ENCODE results near the gene CDCA7. TPM values are rescaled to one million over a fixed set of nuclear protein-coding genes. Genes with fewer than 3 reads are reported as not detected.

Gene CDCA7
- total and polyA plus RNA-seq, 2 donors (not counting 3 experiments of a cell fraction or from before 2014, with no cell fraction given), result 14.9 to 29.7 TPM

GRCh38 chr2:173399229-173399628, 44.6 kb downstream of the CDCA7 start:
- Histone ChIP-seq H4K20me1 (replicated peaks; ENCODE audit: control insufficient read depth, extremely low read depth, insufficient read depth, low read length) (no peaks in the 10 kb centered on the region), H3K36me3 (ENCODE audit: control insufficient read depth in 2 of 2, extremely low read depth in 1 of 2, insufficient read depth in 2 of 2, low read length in 2 of 2) (no peaks in the 10 kb centered on the region), H3K4me3 (replicated peaks in 1 of 3; ENCODE audit: insufficient read depth in 1 of 3, low read depth in 1 of 3, low read length in 3 of 3) (no peak overlapping the region), H3K9me3 (replicated peaks; ENCODE audit: control insufficient read depth, insufficient read depth, low read length) (no peaks in the 10 kb centered on the region), H3K4me1 (ENCODE audit: control insufficient read depth, extremely low read depth, insufficient read depth, low read length) (no peaks in the 10 kb centered on the region), H3K79me2 (ENCODE audit: control insufficient read depth, insufficient read depth, low read length) (no peaks in the 10 kb centered on the region), H3K9ac (replicated peaks; ENCODE audit: extremely low read depth, insufficient read depth, low read length) (no peak overlapping the region), H3K27me3 (ENCODE audit: control insufficient read depth in 2 of 2, insufficient read depth in 2 of 2, low read length in 2 of 2) (peaks cover 43 to 50% of the 10 kb centered on the region in 2 experiments), H3K27ac (ENCODE audit: insufficient read depth, low read depth, low read length) (no peak overlapping the region), H3K9me1 (replicated peaks; ENCODE audit: control insufficient read depth, extremely low read depth, insufficient read depth, low read length) (no peaks in the 10 kb centered on the region), H3K4me2 (ENCODE audit: insufficient read depth, low read length) (no peak overlapping the region), H2AFZ (ENCODE audit: low read depth, low read length) (no peak overlapping the region)
- DNase-seq (ENCODE audit: low read depth, low spot score), result no peak
- POLR2A ChIA-PET, result no interaction called here
- peak; percentile 26 for FAIRE-seq
- no TSS peak for BruUV-seq (replicated peaks)
- dilution Hi-C loops (cut with MboI; ENCODE audit: extremely low pct_ligation_motif_present, low sequenced_read_pairs) (no loop called here), intact Hi-C loops (cut with micrococcal nuclease) (no loop called here)
- no peak for TF ChIP-seq MYC (IDR thresholded peaks at IDR 0.05; ENCODE audit: low read depth, low read length)
- TF ChIP-seq POLR2AphosphoS5 (IDR thresholded peaks at IDR 0.05; ENCODE audit: insufficient read depth, low read depth, low read length), result no peak
- TF ChIP-seq EZH2 (IDR thresholded peaks at IDR 0.05; ENCODE audit: borderline replicate concordance, low read depth, low read length, severe bottlenecking), result no peak
- TF ChIP-seq JUN (IDR thresholded peaks at IDR 0.05; ENCODE audit: borderline replicate concordance, insufficient read depth, insufficient read length, low read depth), result no peak
- no peak for TF ChIP-seq CTCF (IDR thresholded peaks at IDR 0.05; ENCODE audit: extremely low read depth in 1 of 2, insufficient read depth in 1 of 2, low read depth in 1 of 2, low read length in 2 of 2)
- no peak for TF ChIP-seq POLR2A (IDR thresholded peaks at IDR 0.05; ENCODE audit: low read depth, low read length)
- TF ChIP-seq MAX (IDR thresholded peaks at IDR 0.05; ENCODE audit: insufficient read depth, insufficient read length), result no peak
- TF ChIP-seq GATA2 (IDR thresholded peaks at IDR 0.05; ENCODE audit: insufficient read depth, insufficient read length, low read depth, low read length), result no peak
- no peak for TF ChIP-seq FOS (IDR thresholded peaks at IDR 0.05; ENCODE audit: borderline replicate concordance, insufficient read depth, low read length)
- CTCF ChIA-PET, result interaction anchor here (1.4 to 6.5 kb wide), 3 partner anchors 12 to 942 kb away, joined by 3 to 84 read pairs (median 7); no protein-coding TSS in a partner anchor

Measured in endothelial cell of umbilical vein (primary cell).